H1 (cell line): ENCODE results near the gene DLGAP3. TPM values are rescaled to one million over a fixed set of nuclear protein-coding genes. Genes with fewer than 3 reads are reported as not detected.

Experiments used
- ATF3 ChIP-seq: IDR thresholded peaks from 2 replicates; pipeline ENCODE4 v1.6.1; 2011; ENCODE audit warnings: low read depth, mild to moderate bottlenecking, low read length; ENCODE audit not compliant: insufficient read depth
- CBX8 ChIP-seq: fragments of 300-800, 300-1000 bp; sonication (generic); IDR thresholded peaks from 2 replicates; pipeline ENCODE4 v1.7.1; 2016; ENCODE audit warnings: low read depth, low read length, borderline replicate concordance
- EP300 ChIP-seq, 2 experiments: IDR thresholded peaks; 1 replicate in 1 of 2; 2 replicates in 1 of 2; pipeline ENCODE4 v1.6.1; 2011 to 2012; ENCODE audit warnings: low read depth in 2 of 2, low read length in 2 of 2, mild to moderate bottlenecking in 2 of 2, borderline replicate concordance in 1 of 2, inconsistent platforms in 1 of 2, moderate library complexity in 1 of 2
- MAX ChIP-seq: IDR thresholded peaks from 2 replicates; pipeline ENCODE4 v1.6.1; 2012; ENCODE audit warnings: inconsistent platforms
- SIRT6 ChIP-seq: IDR thresholded peaks from one replicate; pipeline ENCODE4 v1.7.1; 2012; ENCODE audit warnings: low read length, inconsistent platforms
- polyA plus RNA-seq, 7 experiments: library from polyadenylated mRNA; depleted of rRNA in 3 of 7; stranded (reverse) in 5 of 7; unstranded in 2 of 7; fragments of >200 nt in 5 of 7; fragments of 200-250 nt in 2 of 7; gene quantifications; 1 replicate in 5 of 7; 2 replicates in 1 of 7; 4 replicates in 1 of 7; pipeline versions ENCODE4 v1.2.1 to v1.2.3, GENCODE V29; 2011 to 2013; ENCODE audit warnings: missing spikeins in 2 of 7, mixed read lengths in 2 of 7
- total RNA-seq: library from RNA; stranded (reverse); fragmentation: NEBNext Ultra II Directional; extraction: Animal tissue kit (Norgen Biotek cat#: 25700); gene quantifications from 2 replicates; pipeline ENCODE4 v1.2.1, GENCODE V29; 2021

DLGAP3 gene
- total and polyA plus RNA-seq, 2 of the 8 experiments (the other 6 are each of a cell fraction or from before 2014, with no cell fraction given), result 3.8 to 13.2 TPM

- TF ChIP-seq ATF3, result no peak
- TF ChIP-seq SIRT6, result no peak
- no peak for TF ChIP-seq CBX8
- TF ChIP-seq MAX, result no peak
- TF ChIP-seq EP300 (IDR thresholded peaks at IDR 0.05; ENCODE audit: borderline replicate concordance in 1 of 2, low read depth in 2 of 2, low read length in 2 of 2), result no peak
Measured at GRCh38 chr1:34872133-34872503, 57.3 kb downstream of the DLGAP3 start (continued).
